ENCODE measurements around the gene SLC48A1.

Gene SLC48A1

DNA sequence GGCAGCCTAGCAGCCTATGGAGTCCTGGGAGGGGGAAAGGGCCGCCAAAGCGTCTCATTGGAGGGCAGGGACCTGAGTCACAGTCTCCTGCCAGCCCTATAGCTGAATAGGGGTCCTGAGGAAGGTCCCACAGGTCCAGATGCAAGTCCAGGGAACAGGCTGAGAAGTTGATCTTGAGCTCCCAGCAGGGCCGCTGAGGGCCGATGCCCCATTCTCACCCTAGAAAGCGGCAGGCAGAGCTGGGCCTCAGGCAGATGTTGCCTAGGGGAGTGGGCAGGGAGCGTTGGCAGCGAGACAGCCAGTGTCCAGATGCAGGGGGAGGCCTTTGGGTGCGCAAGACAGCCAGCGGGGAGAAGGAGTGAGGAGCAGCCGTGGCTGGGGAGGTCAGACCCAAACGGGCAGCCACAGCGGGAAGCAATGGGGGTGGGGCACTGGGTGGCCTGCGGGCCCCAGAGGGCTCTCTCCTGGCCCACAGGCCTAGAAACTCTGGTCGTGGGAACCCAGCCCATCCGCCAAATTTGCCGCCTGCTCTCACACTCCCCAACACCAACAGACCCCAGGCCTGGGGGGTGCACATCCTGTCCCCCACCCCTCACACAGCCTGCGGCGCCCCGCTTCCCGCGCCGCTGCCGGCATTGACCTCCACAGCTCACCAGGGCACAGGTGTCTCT is 45.6 kb downstream of the SLC48A1 start:
- Histone ChIP-seq H3K9ac (ENCODE audit: low read depth, low read length, poor library complexity) (peak overlapping the region; percentile 89), H3K14ac (ENCODE audit: low read length) (peak overlapping the region; percentile 39), H2AK5ac (ENCODE audit: low read depth, low read length) (peak overlapping the region; percentile 91), H3K4me3 (ENCODE audit: low read length in 2 of 2) (peak overlapping the region; percentile 81 to 82), H3K4me1 (ENCODE audit: control insufficient read depth in 2 of 2, insufficient read depth in 1 of 2, low read depth in 1 of 2, low read length in 2 of 2) (peaks cover 48 to 51% of the 10 kb centered on the region in 2 donors), H3K79me1 (ENCODE audit: low read depth, low read length) (peaks cover 4% of the 10 kb centered on the region), H3K27me3 (ENCODE audit: control insufficient read depth in 3 of 3, insufficient read depth in 3 of 3, low read depth in 1 of 3, low read length in 3 of 3) (no peaks in the 10 kb centered on the region), H4K8ac (ENCODE audit: low read depth, low read length) (no peak overlapping the region), H3K36me3 (replicated peaks in 1 of 2; ENCODE audit: control insufficient read depth in 2 of 2, insufficient read depth in 2 of 2, low read length in 2 of 2) (peaks cover 0 to 20% of the 10 kb centered on the region in 2 donors), H3K9me3 (replicated peaks in 1 of 2; ENCODE audit: control insufficient read depth in 2 of 2, insufficient read depth in 1 of 2, low read depth in 1 of 2, low read length in 2 of 2) (no peaks in the 10 kb centered on the region), H3K4ac (ENCODE audit: low read length) (no peak overlapping the region), H3K27ac (replicated peaks; ENCODE audit: low read length) (peak overlapping the region; percentile 29), H2BK15ac (ENCODE audit: low read length) (no peak overlapping the region), H3K4me2 (ENCODE audit: insufficient read depth, low read length, poor library complexity, severe bottlenecking) (peak overlapping the region; percentile 66), H2BK120ac (ENCODE audit: low read depth, low read length) (peak overlapping the region; percentile 84), H4K91ac (ENCODE audit: low read depth, low read length, poor library complexity) (peak overlapping the region; percentile 80), H2AFZ (ENCODE audit: low read length) (peak overlapping the region; percentile 75), H3K23ac (ENCODE audit: low read depth, low read length, poor library complexity) (peak overlapping the region; percentile 66), H3K18ac (ENCODE audit: low read length) (peak overlapping the region; percentile 96), H2BK12ac (ENCODE audit: low read length) (peak overlapping the region; percentile 95), H2BK5ac (ENCODE audit: low read length) (no peak overlapping the region)
- DNase-seq (ENCODE audit: low spot score) = no peak
- WGBS, 2 donors (ENCODE audit: extremely low coverage in 2 of 2, insufficient read length in 2 of 2, insufficient replicate concordance in 1 of 2) = no CpG with 5 or more reads among the region's 23 CpGs

DNA sequence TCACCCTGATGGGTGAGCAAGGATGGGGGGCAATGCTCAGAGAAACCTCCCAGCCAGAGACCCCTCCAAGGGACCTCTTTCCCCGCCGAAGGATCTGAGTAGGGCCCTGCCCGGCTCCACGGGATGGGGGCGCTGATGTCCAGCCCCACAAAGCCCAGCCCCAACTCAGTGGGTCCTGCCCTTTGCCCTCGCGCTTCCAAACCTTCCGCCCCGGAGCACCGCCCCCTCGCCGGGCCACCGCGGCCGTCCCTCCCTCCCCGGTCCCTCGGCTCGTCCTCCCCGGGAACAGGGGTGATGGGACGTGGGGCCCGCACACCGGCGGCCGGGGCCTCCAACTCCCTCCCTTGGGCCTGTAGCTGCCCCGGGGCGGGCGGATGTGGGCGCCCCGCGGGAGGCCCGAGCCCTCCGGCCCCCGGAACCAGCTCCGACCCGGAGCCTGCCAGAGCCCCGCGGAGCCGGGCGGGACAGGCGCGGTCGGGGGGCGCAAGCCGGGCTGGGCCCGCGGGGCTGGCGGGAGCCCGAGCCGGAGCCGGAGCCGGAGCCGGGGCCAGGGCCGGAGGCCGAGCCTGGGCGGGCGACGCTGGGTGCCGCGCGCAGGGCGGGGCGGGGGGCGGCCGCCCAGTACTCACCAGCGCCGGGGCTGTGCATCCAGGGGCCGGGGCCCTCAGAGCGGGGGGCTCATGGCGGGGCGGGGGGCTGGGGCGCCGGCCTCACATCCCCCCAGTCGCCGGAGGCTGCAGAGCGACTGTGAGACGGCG is 46.3 kb downstream of the SLC48A1 start:
- Histone ChIP-seq H2AFZ (ENCODE audit: low read length) (peak overlapping the region; percentile 75), H2BK12ac (ENCODE audit: low read length) (peak overlapping the region; percentile 95), H3K36me3 (replicated peaks in 1 of 2; ENCODE audit: control insufficient read depth in 2 of 2, insufficient read depth in 2 of 2, low read length in 2 of 2) (peaks cover 0 to 20% of the 10 kb centered on the region in 2 donors), H3K4me2 (ENCODE audit: insufficient read depth, low read length, poor library complexity, severe bottlenecking) (peak overlapping the region; percentile 66), H2BK5ac (ENCODE audit: low read length) (peak overlapping the region; percentile 100), H3K18ac (ENCODE audit: low read length) (peak overlapping the region; percentile 96), H3K27me3 (ENCODE audit: control insufficient read depth in 3 of 3, insufficient read depth in 3 of 3, low read depth in 1 of 3, low read length in 3 of 3) (no peaks in the 10 kb centered on the region), H3K9ac (ENCODE audit: low read depth, low read length, poor library complexity) (peak overlapping the region; percentile 89), H4K8ac (ENCODE audit: low read depth, low read length) (no peak overlapping the region), H4K91ac (ENCODE audit: low read depth, low read length, poor library complexity) (no peak overlapping the region), H3K9me3 (replicated peaks in 1 of 2; ENCODE audit: control insufficient read depth in 2 of 2, insufficient read depth in 1 of 2, low read depth in 1 of 2, low read length in 2 of 2) (no peaks in the 10 kb centered on the region), H2BK15ac (ENCODE audit: low read length) (peak overlapping the region; percentile 87), H3K14ac (ENCODE audit: low read length) (no peak overlapping the region), H3K4ac (ENCODE audit: low read length) (no peak overlapping the region), H3K4me3 (ENCODE audit: low read length in 2 of 2) (peak overlapping the region; percentile 81 to 82), H3K23ac (ENCODE audit: low read depth, low read length, poor library complexity) (no peak overlapping the region), H3K27ac (replicated peaks; ENCODE audit: low read length) (peak overlapping the region; percentile 63), H3K4me1 (ENCODE audit: control insufficient read depth in 2 of 2, insufficient read depth in 1 of 2, low read depth in 1 of 2, low read length in 2 of 2) (peaks cover 43 to 46% of the 10 kb centered on the region in 2 donors), H3K79me1 (ENCODE audit: low read depth, low read length) (peaks cover 4% of the 10 kb centered on the region), H2AK5ac (ENCODE audit: low read depth, low read length) (peak overlapping the region; percentile 91), H2BK120ac (ENCODE audit: low read depth, low read length) (peak overlapping the region; percentile 84)
- no CpG with 5 or more reads among the region's 77 CpGs for WGBS, 2 donors (ENCODE audit: extremely low coverage in 2 of 2, insufficient read length in 2 of 2, insufficient replicate concordance in 1 of 2)
- DNase-seq (ENCODE audit: low spot score) = peak; percentile 64

DNA sequence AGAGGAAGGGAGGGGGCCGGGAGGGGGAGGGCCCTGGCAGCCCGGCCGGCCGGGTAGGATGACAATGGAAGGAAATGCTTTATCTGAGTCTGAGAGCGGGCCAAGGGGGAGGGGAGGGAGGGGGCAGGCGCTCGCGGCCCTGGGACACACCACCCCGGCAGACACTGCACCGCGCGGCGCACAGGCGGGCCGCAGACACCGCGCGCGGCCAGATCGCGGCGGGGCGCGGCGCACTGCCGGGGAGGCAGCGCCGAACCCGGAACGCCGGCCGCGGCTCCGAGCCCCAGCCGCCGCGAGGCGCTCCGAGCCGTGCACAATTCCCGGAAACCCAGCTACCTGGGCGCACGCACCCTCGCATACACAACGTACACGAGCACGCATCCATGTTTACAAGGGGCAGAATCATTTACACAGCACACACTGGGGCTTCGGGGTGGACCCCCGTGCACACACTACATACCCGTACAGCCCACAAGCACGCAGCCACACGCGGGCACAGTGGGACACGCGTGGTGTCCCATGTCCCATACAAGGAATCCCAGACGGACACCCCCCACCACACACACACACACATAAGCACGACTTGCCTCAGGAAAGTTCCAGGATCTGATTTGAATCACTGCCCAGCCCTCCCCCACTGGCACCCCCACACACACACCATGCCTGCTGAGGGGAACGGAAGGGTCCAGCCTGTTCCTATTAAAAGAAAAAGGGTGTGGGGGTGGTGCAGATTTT is 47.0 kb downstream of the SLC48A1 start, which contains the start of gene HDAC7:
Gene HDAC7, minus strand, starts transcription at position 8 of the 735 bp plus-strand sequence. CDS start 118 bp downstream, outside the sequence.
- Histone ChIP-seq H2AFZ (ENCODE audit: low read length) (peak within 1 kb of the TSS; percentile 75), H3K14ac (ENCODE audit: low read length) (peak within 1 kb of the TSS; percentile 100), H3K9me3 (replicated peaks in 1 of 2; ENCODE audit: control insufficient read depth in 2 of 2, insufficient read depth in 1 of 2, low read depth in 1 of 2, low read length in 2 of 2) (no peaks in the 10 kb centered on the region), H3K4ac (ENCODE audit: low read length) (peak within 1 kb of the TSS; percentile 94), H2BK5ac (ENCODE audit: low read length) (peak within 1 kb of the TSS; percentile 100), H2BK15ac (ENCODE audit: low read length) (peak within 1 kb of the TSS; percentile 87), H3K23ac (ENCODE audit: low read depth, low read length, poor library complexity) (peak within 1 kb of the TSS; percentile 77), H3K4me1 (ENCODE audit: control insufficient read depth in 2 of 2, insufficient read depth in 1 of 2, low read depth in 1 of 2, low read length in 2 of 2) (peaks cover 45 to 46% of the 10 kb centered on the region in 2 donors), H3K79me1 (ENCODE audit: low read depth, low read length) (peaks cover 4% of the 10 kb centered on the region), H2BK120ac (ENCODE audit: low read depth, low read length) (peak within 1 kb of the TSS; percentile 99), H3K4me3 (ENCODE audit: low read length in 2 of 2) (peak within 1 kb of the TSS; percentile 82 to 88), H3K36me3 (replicated peaks in 1 of 2; ENCODE audit: control insufficient read depth in 2 of 2, insufficient read depth in 2 of 2, low read length in 2 of 2) (peaks cover 0 to 13% of the 10 kb centered on the region in 2 donors), H3K18ac (ENCODE audit: low read length) (peak within 1 kb of the TSS; percentile 99), H3K9ac (ENCODE audit: low read depth, low read length, poor library complexity) (peak within 1 kb of the TSS; percentile 98), H4K91ac (ENCODE audit: low read depth, low read length, poor library complexity) (peak within 1 kb of the TSS; percentile 99), H3K4me2 (ENCODE audit: insufficient read depth, low read length, poor library complexity, severe bottlenecking) (peak within 1 kb of the TSS; percentile 88), H2AK5ac (ENCODE audit: low read depth, low read length) (peak within 1 kb of the TSS; percentile 95), H3K27ac (replicated peaks; ENCODE audit: low read length) (peak within 1 kb of the TSS; percentile 98), H4K8ac (ENCODE audit: low read depth, low read length) (peak within 1 kb of the TSS; percentile 97), H3K27me3 (ENCODE audit: control insufficient read depth in 3 of 3, insufficient read depth in 3 of 3, low read depth in 1 of 3, low read length in 3 of 3) (no peaks in the 10 kb centered on the region), H2BK12ac (ENCODE audit: low read length) (peak within 1 kb of the TSS; percentile 99)
- no CpG with 5 or more reads among the region's 58 CpGs for WGBS, 2 donors (ENCODE audit: extremely low coverage in 2 of 2, insufficient read length in 2 of 2, insufficient replicate concordance in 1 of 2)
- peak; percentile 72 for DNase-seq (ENCODE audit: low spot score)

All from neuronal stem cell (in vitro differentiated cells).